Measurements from ENCODE around the gene RASSF7.

Gene RASSF7

GRCh38 chr11:518463-519202, 42.1 kb upstream of the RASSF7 start (continued):
- TF ChIP-seq CTCF (tag by site-specific recombination; IDR thresholded peaks at IDR 0.05) (peak; percentile 43; the same call in 1 of the 2 replicates), ZFP37 (tag by site-specific recombination; IDR thresholded peaks at IDR 0.05) (no peak), ZNF302 (tag by site-specific recombination; IDR thresholded peaks at IDR 0.05; ENCODE audit: low read depth) (no peak), ZNF175 (tag by site-specific recombination; IDR thresholded peaks at IDR 0.05) (no peak), ZNF19 (tag by site-specific recombination; IDR thresholded peaks at IDR 0.05; ENCODE audit: low read depth) (no peak), ZNF560 (tag by site-specific recombination; IDR thresholded peaks at IDR 0.05; ENCODE audit: borderline replicate concordance) (peak; percentile 82; the same call in 1 of the 2 replicates), ZNF623 (tag by site-specific recombination; IDR thresholded peaks at IDR 0.05) (no peak), ZNF202 (tag by site-specific recombination; IDR thresholded peaks at IDR 0.05; ENCODE audit: borderline replicate concordance) (no peak), ZSCAN18 (tag by site-specific recombination; IDR thresholded peaks at IDR 0.05) (no peak), ZNF324 (tag by site-specific recombination; IDR thresholded peaks at IDR 0.05) (no peak; the same call in 1 of the 2 replicates), KLF10 (tag by site-specific recombination; IDR thresholded peaks at IDR 0.05) (peak; percentile 87), ZNF670 (tag by site-specific recombination; IDR thresholded peaks at IDR 0.05; ENCODE audit: low read depth) (no peak), ZBTB20 (tag by site-specific recombination; IDR thresholded peaks at IDR 0.05) (peak; percentile 80), ZNF513 (tag by site-specific recombination; IDR thresholded peaks at IDR 0.05) (no peak), ZNF510 (tag by site-specific recombination; IDR thresholded peaks at IDR 0.05; ENCODE audit: insufficient replicate concordance) (peak; percentile 97), ZNF76 (tag by site-specific recombination; IDR thresholded peaks at IDR 0.05; ENCODE audit: borderline replicate concordance, low read depth) (peak; percentile 48; the same call in 1 of the 2 replicates), ZNF391 (tag by site-specific recombination; IDR thresholded peaks at IDR 0.05; ENCODE audit: borderline replicate concordance, low read depth) (0 out of 2 replicates have a peak, but pooled peaks have one; percentile 18), ZNF571 (tag by site-specific recombination; IDR thresholded peaks at IDR 0.05) (no peak), KLF7 (tag by site-specific recombination; IDR thresholded peaks at IDR 0.05; ENCODE audit: borderline replicate concordance) (no peak), IKZF3 (tag by site-specific recombination; IDR thresholded peaks at IDR 0.05) (peak; percentile 65), ZFP3 (tag by site-specific recombination; IDR thresholded peaks at IDR 0.05; ENCODE audit: low read depth) (no peak), GLI4 (tag by site-specific recombination; IDR thresholded peaks at IDR 0.05) (no peak), ZNF350 (tag by site-specific recombination; IDR thresholded peaks at IDR 0.05) (no peak), ZNF580 (tag by site-specific recombination; IDR thresholded peaks at IDR 0.05) (no peak)

Data from HEK293 (cell line).